ENCODE measurements around the gene ARID3C. TPM values are rescaled to one million over a fixed set of nuclear protein-coding genes. Genes with fewer than 3 reads are reported as not detected.

ARID3C gene
- total RNA-seq, 1 experiment from 2014 or later: not detected

- in situ Hi-C loops (cut with HindIII; ENCODE audit: low pct_unique_long_range_greater_than_20kb, low sequenced_read_pairs): no loop called here
- no peak for DNase-seq (ENCODE audit: low read depth)
Observed at GRCh38 chr9:34587271-34587670, 41.6 kb downstream of the ARID3C start.

- DNase-seq (ENCODE audit: low read depth): no peak
- in situ Hi-C loops (cut with HindIII; ENCODE audit: low pct_unique_long_range_greater_than_20kb, low sequenced_read_pairs): no loop called here
Observed at GRCh38 chr9:34585946-34586669, 42.8 kb downstream of the ARID3C start.

- in situ Hi-C loops (cut with HindIII; ENCODE audit: low pct_unique_long_range_greater_than_20kb, low sequenced_read_pairs): no loop called here
- DNase-seq (ENCODE audit: low read depth): no peak
Observed at GRCh38 chr9:34584970-34585369, 43.9 kb downstream of the ARID3C start.

- in situ Hi-C loops (cut with HindIII; ENCODE audit: low pct_unique_long_range_greater_than_20kb, low sequenced_read_pairs): no loop called here
- DNase-seq (ENCODE audit: low read depth): no peak
Observed at GRCh38 chr9:34582787-34583186, 46.1 kb downstream of the ARID3C start.

- DNase-seq (ENCODE audit: low read depth): no peak
- in situ Hi-C loops (cut with HindIII; ENCODE audit: low pct_unique_long_range_greater_than_20kb, low sequenced_read_pairs): no loop called here
Observed at GRCh38 chr9:34581318-34581717, 47.5 kb downstream of the ARID3C start.

- in situ Hi-C loops (cut with HindIII; ENCODE audit: low pct_unique_long_range_greater_than_20kb, low sequenced_read_pairs): no loop called here
- DNase-seq (ENCODE audit: low read depth): no peak
Observed at GRCh38 chr9:34580358-34580757, 48.5 kb downstream of the ARID3C start.

- in situ Hi-C loops (cut with HindIII; ENCODE audit: low pct_unique_long_range_greater_than_20kb, low sequenced_read_pairs): no loop called here
- no peak for DNase-seq (ENCODE audit: low read depth)
Observed at GRCh38 chr9:34579808-34580163, 49.1 kb downstream of the ARID3C start.

GRCh38 chr9:34579104-34579807 lies 49.6 kb downstream of the ARID3C start:
- in situ Hi-C loops (cut with HindIII; ENCODE audit: low pct_unique_long_range_greater_than_20kb, low sequenced_read_pairs): no loop called here

GRCh38 chr9:34578241-34579103 lies 50.4 kb downstream of the ARID3C start:
- in situ Hi-C loops (cut with HindIII; ENCODE audit: low pct_unique_long_range_greater_than_20kb, low sequenced_read_pairs): no loop called here
- DNase-seq (ENCODE audit: low read depth): no peak

More at GRCh38 chr9:34579104-34579807, 49.6 kb downstream of the ARID3C start:
- DNase-seq (ENCODE audit: low read depth): no peak

- DNase-seq (ENCODE audit: low read depth): no peak
- in situ Hi-C loops (cut with HindIII; ENCODE audit: low pct_unique_long_range_greater_than_20kb, low sequenced_read_pairs): no loop called here
Observed at GRCh38 chr9:34577400-34578240, 51.2 kb downstream of the ARID3C start.

GRCh38 chr9:34576597-34577399 lies 52.1 kb downstream of the ARID3C start:
- in situ Hi-C loops (cut with HindIII; ENCODE audit: low pct_unique_long_range_greater_than_20kb, low sequenced_read_pairs): no loop called here
- DNase-seq (ENCODE audit: low read depth): no peak

- no peak for DNase-seq (ENCODE audit: low read depth)
- in situ Hi-C loops (cut with HindIII; ENCODE audit: low pct_unique_long_range_greater_than_20kb, low sequenced_read_pairs): no loop called here
Observed at GRCh38 chr9:34575862-34576596, 52.8 kb downstream of the ARID3C start.

- in situ Hi-C loops (cut with HindIII; ENCODE audit: low pct_unique_long_range_greater_than_20kb, low sequenced_read_pairs): no loop called here
- no peak for DNase-seq (ENCODE audit: low read depth)
Observed at GRCh38 chr9:34575241-34575640, 53.6 kb downstream of the ARID3C start.

GRCh38 chr9:34574571-34574970 lies 54.3 kb downstream of the ARID3C start:
- in situ Hi-C loops (cut with HindIII; ENCODE audit: low pct_unique_long_range_greater_than_20kb, low sequenced_read_pairs): no loop called here
- DNase-seq (ENCODE audit: low read depth): no peak

GRCh38 chr9:34573599-34574325 lies 55.1 kb downstream of the ARID3C start:
- in situ Hi-C loops (cut with HindIII; ENCODE audit: low pct_unique_long_range_greater_than_20kb, low sequenced_read_pairs): no loop called here

GRCh38 chr9:34572628-34573027 lies 56.2 kb downstream of the ARID3C start:
- in situ Hi-C loops (cut with HindIII; ENCODE audit: low pct_unique_long_range_greater_than_20kb, low sequenced_read_pairs): no loop called here
- DNase-seq (ENCODE audit: low read depth): no peak

More at GRCh38 chr9:34573599-34574325, 55.1 kb downstream of the ARID3C start:
- DNase-seq (ENCODE audit: low read depth): no peak
